Activated T-helper 1 cell treated with Interleukin-2 at 50 U/mL for 16 hours (primary cell): Measurements from ENCODE around the gene MEGF8.

Experiments used
- DNase-seq: peaks from one replicate; pipeline ENCODE4 v3.0.0-alpha.2; 2020; ENCODE audit warnings: low read depth

Gene MEGF8

DNA sequence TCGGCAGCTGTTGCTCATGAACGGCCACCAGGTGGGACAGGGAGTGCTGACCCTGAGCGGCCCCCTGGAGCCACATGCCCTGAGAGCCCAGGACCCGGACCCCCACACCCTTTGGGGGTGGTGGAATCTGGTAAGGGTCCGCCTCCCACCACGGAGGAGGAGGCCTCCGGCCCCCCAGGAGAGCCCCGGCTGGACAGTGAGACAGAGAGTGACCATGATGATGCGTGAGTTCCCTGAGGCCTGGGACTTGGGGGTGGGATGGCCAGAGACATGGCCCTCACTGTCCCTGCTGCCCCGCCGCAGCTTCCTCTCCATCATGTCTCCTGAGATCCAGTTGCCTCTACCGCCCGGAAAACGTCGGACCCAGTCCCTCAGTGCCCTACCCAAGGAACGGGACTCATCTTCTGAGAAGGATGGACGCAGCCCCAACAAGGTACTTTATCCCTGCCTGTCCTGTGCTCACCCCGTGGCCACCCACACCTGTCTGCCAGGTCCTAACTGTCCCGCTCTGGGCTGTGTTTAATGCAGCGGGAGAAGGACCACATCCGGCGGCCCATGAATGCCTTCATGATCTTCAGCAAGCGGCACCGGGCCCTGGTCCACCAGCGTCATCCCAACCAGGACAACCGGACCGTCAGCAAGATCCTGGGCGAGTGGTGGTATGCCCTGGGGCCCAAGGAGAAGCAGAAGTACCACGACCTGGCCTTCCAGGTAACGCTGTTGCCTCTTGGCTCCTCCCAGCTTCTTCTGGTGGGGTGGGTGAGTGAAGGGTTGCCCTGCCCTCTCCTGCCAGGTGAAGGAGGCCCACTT is 38.2 kb upstream of the MEGF8 start:
- DNase-seq: no peak

DNA sequence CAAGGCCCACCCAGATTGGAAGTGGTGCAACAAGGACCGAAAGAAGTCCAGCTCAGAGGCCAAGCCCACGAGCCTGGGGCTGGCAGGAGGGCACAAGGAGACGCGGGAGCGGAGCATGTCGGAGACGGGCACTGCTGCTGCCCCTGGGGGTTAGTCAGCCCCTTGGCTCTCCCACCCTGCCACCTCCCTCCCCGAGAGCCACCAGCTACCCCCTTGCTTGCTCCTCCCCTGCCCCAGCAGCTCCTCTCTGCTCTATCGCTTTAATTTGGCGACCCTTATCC is 37.7 kb upstream of the MEGF8 start:
- DNase-seq: no peak

- no peak for DNase-seq
These were observed 37.0 kb upstream of the MEGF8 start for GRCh38 chr19:42288387-42288786.

- no peak for DNase-seq
These were observed 36.4 kb upstream of the MEGF8 start for GRCh38 chr19:42288881-42289555.

DNA sequence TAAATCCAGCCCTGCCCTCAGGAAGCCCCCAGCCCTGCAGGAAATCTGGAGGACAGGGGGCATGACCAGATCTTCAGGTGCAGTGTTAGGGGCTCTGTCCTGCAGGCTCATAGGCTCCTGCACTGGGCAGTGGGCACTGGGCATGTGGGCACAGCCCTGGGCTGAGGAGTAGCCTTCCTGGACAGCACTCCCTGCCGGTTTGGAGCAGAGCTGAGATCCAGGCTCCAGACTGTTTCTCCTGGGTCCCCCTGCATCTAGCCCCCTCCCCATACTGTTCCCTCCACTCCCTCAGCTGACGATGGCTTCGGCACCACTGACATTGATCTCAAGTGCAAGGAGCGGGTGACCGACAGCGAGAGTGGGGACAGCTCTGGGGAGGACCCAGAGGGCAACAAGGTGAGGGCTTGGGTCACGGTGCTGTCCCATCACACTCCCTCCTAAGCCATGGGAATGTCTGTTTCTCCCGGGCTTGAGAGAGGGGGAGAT is 35.8 kb upstream of the MEGF8 start:
- DNase-seq: no peak

DNA sequence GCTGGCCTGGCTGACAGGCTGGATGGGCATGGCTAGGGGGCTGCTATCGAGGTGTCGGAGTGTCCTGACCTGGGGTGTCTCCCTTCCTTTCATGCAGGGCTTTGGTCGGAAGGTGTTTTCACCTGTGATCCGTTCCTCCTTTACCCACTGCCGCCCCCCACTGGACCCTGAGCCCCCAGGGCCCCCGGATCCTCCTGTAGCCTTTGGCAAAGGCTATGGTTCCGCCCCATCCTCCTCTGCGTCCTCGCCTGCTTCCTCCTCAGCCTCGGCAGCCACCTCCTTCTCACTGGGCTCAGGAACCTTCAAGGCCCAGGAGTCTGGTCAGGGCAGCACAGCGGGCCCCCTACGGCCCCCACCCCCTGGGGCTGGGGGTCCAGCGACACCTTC is 35.3 kb upstream of the MEGF8 start:
- DNase-seq: no peak

- peak; percentile 31 for DNase-seq
These were observed 34.7 kb upstream of the MEGF8 start for GRCh38 chr19:42290523-42291434.

DNA sequence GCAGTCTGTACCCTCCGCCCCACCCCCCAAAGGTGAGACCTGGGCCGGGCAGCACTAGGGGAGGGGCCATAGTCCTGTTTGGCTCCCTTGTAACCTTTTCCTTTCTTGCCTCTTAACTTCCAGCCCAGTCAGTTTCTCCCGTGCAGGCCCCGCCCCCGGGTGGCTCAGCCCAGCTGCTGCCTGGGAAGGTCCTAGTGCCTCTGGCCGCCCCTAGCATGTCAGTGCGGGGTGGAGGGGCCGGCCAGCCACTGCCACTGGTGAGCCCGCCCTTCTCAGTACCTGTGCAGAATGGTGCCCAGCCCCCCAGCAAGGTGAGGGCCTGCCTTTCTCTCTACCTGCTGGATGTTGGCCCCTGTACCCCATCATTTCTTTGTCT is 34.0 kb upstream of the MEGF8 start:
- no peak for DNase-seq

GRCh38 chr19:42292042-42292960 is 33.1 kb upstream of the MEGF8 start:
- DNase-seq: no peak

DNA sequence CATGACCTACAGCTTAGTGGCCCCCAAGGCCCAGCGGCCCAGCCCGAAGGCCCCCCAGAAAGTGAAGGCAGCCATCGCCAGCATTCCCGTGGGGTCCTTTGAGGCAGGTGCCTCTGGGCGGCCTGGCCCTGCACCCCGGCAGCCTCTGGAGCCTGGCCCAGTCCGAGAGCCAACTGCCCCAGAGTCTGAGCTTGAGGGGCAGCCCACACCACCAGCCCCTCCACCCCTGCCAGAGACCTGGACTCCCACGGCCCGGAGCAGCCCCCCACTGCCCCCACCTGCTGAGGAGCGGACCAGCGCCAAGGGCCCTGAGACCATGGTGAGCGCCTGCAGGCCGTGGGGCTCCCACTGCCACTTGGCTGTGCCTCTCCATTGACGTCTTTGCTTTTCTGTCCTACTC is 32.5 kb upstream of the MEGF8 start:
- DNase-seq: no peak

GRCh38 chr19:42293540-42293939 is 31.9 kb upstream of the MEGF8 start:
- DNase-seq: no peak

- DNase-seq: no peak
These were observed 31.5 kb upstream of the MEGF8 start for GRCh38 chr19:42293948-42294347.

DNA sequence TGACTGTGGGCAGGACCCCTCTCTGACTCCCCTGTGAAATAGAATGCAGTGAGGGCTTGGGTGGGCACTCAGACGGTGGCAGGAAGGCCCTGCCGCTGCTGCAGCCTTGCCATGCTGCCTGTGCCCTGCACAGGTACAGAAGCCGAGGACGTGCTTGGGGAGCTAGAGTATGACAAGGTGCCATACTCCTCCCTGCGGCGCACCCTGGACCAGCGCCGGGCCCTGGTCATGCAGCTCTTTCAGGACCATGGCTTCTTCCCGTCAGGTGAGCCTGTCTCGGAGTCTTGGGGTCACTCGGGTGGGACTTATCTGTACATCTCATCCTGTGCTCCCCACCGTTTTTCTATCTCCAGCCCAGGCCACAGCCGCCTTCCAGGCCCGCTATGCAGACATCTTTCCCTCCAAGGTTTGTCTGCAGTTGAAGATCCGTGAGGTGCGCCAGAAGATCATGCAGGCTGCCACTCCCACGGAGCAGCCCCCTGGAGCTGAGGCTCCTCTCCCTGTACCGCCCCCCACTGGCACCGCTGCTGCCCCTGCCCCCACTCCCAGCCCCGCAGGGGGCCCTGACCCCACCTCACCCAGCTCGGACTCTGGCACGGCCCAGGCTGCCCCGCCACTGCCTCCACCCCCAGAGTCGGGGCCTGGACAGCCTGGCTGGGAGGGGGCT is 30.8 kb upstream of the MEGF8 start:
- DNase-seq: no peak

- DNase-seq: no peak
These were observed 30.1 kb upstream of the MEGF8 start for GRCh38 chr19:42295342-42295741.

DNA sequence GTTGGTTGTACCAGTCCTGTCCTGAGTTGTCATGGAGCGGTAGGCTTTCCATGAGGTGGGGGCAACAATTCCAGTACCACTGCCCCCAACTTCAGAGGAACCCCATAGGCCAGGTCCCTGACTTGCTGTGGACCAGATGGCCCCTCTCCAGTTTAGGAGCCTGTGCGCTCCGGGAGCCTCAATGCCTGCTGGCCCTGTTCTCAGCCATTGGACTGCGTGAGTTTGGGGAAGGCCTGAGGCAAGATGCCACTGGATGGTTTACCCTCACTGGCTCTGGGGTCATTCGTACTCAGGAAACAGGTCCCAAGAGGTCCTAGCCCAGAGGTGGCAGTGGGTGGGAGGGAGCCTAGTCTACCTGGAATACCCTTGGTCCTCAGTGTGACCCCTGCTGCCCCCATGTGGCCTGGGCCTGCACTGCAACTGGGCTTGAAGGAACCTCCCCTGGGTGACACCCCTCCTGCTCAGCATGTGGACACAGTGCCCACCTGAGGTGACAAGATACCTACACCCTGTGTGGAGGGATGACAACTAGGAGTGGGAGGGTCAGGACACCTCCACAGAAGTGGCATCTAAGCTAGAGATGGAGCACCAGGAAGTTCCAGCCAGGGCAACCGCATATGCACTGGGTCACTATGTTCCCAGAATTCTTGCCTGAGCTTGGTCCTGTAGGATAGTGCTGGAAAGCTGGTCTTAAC is 29.5 kb upstream of the MEGF8 start:
- peak; percentile 77 for DNase-seq

GRCh38 chr19:42297039-42297438 is 28.4 kb upstream of the MEGF8 start:
- no peak for DNase-seq

- no peak for DNase-seq
These were observed 23.7 kb upstream of the MEGF8 start, which contains the start of gene PRR19 for GRCh38 chr19:42301646-42302203. Gene PRR19 (plus strand): TSS chr19:42302132. CDS start chr19:42309585, 7,453 bp downstream.

DNA sequence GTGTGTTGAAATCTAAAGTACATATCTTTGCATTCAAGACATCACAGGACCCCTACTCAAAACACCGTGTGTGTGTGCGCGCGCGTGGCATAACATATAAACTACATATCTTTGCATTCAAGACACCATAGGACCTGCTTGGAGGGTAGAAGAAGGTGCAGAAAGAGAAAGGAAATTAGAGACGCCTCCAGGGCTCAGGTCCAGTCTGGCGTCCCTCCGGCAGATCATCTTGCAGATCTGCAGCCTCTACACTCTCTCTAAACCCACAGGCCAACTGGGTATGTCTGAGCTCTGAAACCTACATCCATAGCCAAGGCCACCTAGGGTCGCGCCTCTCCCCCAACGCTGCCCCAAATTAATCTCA is 22.4 kb upstream of the MEGF8 start:
- no peak for DNase-seq

DNA sequence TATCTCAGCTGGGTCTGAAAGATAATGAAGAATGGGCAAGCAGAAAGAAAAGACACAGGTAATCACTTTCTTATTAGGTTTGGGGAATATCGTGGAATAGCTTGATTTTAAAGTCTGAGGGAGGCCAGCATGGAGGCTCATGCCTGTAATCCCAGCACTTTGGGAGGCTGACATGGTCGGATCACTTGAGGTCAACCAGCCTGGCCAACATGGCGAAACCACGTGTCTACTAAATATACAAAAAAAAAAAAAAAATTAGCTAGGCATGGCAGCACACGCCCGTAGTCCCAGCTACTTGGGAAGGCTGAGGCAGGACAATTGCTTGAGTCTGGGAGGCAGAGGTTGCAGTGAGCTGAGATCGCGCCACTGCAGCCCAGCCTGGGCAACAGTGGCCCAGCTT is 21.6 kb upstream of the MEGF8 start:
- DNase-seq: no peak

GRCh38 chr19:42306646-42307045 is 18.8 kb upstream of the MEGF8 start:
- no peak for DNase-seq
